NCI-H187 (cell line): Measurements from ENCODE around the gene FAM234A.

Experiments used
- DNase-seq, 2 experiments: peaks; one replicate each; lab custom pipeline; 2025; lab: John Stamatoyannopoulos, UW

FAM234A gene

DNA sequence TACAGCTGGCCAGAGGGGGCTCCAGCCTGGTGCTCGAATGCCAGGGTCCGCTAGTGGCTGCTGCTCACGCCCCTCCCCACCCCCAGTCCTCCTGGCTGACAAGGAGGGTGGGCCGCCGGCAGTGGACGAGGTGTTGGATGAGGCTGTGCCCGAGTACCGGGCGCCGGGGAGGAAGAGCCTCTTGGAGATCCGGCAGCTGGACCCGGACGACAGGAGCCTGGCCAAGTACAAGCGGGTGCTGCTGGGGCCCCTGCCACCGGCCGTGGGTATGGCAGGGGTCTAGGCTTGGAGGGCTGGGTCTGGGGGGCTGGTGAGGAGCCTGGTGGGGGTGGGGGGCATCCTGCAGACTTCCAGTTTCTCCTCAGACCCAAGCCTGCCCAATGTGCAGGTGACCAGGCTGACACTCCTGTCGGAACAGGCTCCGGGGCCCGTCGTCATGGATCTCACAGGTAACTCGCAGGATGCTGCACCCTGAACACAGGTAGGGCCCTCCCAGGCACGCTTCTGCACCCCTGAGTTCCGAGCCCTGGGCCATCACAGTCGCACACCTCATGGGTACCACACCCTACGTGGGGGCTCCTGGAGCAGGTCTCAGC lies 47.1 kb downstream of the FAM234A start:
- no peak for DNase-seq

DNA sequence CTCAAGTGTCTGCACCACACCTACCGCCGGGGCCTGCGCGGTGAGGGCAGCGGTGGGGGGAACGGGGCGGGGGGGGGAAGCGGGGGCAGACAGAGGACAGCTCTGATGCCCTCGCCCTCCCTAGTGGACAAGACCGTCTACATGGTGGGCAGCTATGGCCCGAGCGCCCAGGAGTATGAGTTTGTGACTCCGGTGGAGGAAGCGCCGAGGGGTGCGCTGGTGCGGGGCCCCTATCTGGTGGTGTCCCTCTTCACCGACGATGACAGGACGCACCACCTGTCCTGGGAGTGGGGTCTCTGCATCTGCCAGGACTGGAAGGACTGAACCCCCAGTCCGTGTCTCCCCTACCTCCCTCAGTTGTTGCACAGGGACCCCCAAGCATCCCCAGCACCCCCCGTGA lies 47.9 kb downstream of the FAM234A start:
- no peak for DNase-seq

DNA sequence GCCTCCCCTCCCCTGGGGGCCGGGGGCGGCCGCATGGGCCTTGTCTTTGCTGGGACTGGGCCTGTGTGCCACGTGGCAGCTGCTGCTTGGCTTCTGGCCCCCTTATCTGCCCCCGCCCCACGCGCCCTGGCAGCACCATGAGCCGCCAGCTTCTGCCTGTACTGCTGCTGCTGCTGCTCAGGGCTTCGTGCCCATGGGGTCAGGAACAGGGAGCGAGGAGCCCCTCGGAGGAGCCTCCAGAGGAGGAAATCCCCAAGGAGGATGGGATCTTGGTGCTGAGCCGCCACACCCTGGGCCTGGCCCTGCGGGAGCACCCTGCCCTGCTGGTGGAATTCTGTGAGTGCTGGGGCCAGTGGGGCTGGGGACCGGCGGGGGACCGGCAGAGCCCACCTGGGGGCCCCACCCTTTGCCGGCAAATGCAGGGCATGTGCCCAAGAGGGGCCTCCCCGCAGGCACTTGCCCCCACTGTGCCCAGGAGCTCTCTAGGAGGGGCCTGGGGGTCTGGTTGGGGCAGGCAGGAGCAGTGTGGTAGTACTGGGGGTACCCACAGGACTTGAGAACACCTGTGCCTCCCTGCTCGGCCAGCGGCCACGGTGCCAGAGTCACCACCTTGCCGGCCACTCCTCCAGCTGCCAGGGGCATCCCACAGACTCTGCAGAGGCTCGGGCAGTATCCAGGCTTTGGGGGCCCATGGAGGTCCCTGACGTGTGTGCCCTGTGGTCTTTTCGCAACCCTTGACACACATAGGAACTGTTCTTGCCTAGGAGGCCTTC lies 48.6 kb downstream of the FAM234A start, which contains the start of gene PDIA2:
Gene PDIA2, plus strand, starts transcription at position 132 of the 773 bp plus-strand sequence. Its CDS starts 6 bp downstream, at position 138.
- no peak for DNase-seq

DNA sequence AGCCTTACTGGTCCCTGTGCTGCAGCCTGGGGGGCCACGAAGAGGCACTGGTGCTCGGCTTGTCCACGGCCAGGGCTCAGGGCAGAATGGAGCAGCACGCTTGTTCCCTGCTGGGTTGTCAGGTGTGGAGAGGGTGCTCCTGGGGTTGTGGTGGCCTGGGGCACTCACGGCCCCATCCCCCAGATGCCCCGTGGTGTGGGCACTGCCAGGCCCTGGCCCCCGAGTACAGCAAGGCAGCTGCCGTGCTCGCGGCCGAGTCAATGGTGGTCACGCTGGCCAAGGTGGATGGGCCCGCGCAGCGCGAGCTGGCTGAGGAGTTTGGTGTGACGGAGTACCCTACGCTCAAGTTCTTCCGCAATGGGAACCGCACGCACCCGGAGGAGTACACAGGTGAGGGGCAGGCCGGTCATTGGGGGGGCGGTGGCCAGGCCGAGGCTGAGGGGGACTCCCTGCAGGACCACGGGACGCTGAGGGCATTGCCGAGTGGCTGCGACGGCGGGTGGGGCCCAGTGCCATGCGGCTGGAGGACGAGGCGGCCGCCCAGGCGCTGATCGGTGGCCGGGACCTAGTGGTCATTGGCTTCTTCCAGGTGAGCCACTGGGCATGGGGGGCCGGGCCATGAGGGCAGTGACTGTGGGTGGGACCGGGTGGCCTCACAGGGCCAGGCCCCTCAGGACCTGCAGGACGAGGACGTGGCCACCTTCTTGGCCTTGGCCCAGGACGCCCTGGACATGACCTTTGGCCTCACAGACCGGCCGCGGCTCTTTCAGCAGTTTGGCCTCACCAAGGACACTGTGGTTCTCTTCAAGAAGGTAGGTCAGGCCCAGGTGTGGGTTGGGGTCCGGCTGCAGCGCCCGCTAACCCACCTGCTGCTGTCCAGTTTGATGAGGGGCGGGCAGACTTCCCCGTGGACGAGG lies 49.8 kb downstream of the FAM234A start:
- DNase-seq, result no peak

DNA sequence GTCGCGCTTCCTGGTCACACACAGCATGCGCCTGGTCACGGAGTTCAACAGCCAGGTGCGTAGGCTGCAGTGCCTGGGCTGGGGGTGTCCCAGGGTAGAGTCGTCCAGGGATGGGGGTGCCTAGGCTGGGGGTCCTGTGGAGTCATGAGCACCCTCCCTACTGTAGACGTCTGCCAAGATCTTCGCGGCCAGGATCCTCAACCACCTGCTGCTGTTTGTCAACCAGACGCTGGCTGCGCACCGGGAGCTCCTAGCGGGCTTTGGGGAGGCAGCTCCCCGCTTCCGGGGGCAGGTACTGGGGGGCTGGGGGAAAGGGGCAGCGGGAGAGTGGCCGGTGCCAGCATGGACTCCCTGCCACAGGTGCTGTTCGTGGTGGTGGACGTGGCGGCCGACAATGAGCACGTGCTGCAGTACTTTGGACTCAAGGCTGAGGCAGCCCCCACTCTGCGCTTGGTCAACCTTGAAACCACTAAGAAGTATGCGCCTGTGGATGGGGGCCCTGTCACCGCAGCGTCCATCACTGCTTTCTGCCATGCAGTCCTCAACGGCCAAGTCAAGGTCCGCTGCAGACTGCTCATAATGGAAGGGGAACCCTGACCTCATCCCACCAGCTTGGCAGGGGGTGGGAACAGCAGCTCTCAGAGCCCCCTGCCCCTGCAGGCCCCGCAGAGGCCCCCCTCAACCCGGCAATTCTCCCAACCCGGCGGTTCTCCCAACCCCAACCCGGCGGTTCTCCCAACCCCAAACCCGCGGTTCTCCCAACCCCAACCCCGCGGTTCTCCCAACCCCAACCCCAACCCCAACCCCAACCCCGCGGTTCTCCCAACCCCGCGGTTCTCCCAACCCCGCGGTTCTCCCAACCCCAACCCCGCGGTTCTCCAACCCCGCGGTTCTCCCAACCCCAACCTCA lies 50.8 kb downstream of the FAM234A start:
- no peak for DNase-seq

DNA sequence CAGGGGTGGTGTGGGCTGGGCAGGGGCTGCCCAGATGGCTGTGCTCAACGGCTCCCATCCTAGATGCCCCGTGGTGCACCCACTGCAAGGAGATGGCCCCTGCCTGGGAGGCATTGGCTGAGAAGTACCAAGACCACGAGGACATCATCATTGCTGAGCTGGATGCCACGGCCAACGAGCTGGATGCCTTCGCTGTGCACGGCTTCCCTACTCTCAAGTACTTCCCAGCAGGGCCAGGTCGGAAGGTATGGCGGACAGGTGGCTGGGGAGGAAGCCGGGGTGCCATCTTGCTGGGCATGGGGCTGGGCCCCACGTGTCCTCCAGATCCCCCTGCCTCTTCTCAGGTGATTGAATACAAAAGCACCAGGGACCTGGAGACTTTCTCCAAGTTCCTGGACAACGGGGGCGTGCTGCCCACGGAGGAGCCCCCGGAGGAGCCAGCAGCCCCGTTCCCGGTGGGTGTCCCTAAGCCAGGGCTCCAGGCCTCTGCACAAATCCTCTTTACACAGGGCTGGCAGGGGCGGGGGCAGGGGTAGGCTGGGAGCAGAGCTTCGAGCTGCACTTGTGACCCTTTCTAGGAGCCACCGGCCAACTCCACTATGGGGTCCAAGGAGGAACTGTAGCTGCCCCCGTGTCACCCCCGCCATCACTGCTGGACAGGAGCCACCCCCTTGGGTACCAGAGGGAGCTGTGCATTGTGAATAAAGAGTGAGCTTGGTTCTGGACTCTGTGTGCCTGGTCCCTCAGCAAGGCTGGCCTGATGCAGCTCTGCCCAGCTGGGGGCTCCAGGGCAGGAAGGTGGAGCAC lies 52.1 kb downstream of the FAM234A start:
- DNase-seq, result no peak

DNA sequence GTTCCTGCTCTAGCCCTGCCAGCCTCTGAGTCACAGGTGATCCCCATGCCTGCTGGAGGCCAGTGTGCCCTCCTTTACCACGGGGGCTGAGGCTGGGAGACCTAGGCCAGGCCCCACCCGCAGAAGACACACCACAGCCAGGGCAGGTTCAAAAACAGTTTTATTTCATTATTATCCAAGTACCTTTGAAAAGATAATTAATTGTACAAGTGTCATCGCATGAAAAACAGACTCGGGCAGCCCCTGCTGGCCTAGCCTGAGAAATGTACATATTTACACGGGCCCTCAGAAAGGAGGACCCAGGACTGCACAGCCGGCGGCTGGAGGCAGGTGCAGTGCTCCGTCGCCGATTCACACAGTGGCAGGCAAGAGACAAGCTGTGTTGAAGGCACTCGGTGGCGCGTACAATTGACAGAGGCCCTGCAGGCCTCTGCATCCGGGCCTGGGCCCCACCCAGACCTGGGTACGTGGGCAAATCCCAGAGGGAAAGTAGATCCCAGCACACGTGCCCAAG lies 52.7 kb downstream of the FAM234A start:
- DNase-seq, result peak in 1 of 2 experiments; percentile 49

DNA sequence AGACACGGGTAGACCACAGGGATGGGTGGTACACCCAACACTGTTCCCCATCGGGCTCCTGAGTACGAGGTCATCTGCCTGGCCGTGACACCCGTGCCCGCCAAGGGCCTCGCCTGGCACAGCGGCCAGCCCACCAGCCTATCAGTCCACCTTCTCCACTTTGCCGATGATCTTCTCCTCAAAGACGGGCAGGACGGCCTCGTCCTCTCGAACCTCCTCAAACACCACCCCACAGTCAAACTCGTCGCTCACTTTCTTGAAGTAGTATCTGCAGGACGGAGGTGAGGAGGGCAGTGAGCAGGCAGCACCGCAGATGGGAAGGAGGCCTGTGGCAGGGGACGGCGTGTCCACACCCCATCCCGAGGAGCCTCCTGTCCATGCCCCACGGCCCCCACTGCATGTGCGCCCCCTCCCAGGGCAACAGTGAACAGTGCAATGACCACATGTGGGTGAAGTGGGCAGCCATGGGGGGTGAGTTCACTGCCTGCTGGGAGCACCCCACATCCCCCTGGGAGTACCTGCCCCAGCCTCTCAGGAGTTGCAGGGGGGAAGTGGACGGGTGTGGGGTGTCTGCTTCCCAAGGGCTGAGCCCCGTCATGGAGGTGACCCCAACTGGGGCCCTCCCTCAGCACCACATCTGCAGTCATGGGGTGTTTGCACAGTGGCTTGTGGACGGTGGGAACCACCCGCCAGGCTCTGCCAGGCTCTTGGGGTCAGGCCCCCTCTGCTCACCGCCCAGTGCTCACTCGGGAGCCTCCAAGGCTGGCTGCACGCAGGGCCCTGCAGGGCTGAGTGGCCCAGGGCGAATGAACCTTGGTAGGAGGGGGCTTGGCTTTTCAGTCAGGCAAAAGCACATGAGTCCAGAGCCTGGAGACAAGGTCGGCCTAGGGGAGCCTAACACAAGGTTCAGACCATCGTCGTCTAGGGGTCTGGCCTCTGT lies 53.6 kb downstream of the FAM234A start:
- no peak for DNase-seq

DNA sequence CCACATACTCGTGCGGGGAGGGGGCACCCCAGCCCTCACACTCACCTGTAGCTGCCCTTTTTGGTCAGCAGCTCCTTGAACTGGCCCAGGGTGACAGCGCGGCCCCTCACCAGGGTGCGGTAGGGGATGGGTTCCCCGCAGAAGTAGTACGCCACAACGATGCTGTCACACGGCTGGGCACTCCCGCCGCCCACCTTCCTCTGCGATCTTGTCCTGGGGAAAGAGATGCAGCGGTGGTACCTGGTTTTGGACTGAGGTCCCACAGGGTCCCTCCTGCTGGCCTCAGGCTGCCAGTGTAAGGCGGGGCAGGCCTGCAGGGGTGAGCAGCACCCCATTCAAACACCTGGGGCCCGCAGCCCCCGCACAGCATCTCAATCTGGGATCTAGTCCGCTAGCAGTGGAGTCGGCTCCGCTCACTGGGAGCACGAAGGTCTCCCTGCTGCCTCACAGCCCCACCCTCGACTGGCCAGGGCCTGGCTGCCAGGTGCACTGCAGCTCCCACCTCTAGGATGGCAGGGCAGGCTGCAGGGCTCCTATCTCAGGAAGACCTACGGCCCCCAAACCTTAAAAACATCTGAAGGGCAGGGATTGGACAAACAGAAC lies 54.9 kb downstream of the FAM234A start:
- DNase-seq, result no peak

DNA sequence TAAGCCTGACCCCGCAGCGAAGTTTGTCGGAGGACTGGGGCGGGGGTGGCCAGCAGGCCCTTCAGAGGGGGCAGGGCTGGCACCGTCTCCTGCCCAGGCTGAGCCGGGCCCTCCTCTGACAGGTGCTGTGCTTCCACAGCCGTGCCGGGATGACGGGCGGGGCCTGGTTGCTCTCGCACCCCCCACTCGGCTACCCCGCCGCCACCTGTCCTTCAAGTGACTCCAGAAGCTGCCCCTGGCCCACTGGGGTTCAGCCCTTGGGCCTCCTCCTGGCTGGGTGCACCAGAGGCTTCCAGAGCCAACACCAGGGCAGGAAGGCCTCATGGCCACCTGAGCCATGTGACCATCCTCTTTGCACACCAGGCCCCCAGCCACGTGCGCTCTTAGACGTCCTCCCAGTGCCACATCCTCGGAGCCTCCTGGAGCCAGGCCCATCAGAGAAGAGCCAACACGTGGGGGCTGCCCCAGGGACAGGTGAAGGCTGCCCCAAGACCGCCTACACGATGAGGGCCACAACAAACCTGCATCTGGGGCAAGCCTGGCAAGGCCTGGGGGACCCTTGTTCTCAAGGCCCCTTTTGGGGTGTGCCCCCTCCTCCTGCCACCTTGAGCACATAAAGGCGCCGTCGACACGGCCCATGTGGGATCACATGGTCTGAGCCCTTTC lies 55.5 kb downstream of the FAM234A start:
- DNase-seq, result no peak

DNA sequence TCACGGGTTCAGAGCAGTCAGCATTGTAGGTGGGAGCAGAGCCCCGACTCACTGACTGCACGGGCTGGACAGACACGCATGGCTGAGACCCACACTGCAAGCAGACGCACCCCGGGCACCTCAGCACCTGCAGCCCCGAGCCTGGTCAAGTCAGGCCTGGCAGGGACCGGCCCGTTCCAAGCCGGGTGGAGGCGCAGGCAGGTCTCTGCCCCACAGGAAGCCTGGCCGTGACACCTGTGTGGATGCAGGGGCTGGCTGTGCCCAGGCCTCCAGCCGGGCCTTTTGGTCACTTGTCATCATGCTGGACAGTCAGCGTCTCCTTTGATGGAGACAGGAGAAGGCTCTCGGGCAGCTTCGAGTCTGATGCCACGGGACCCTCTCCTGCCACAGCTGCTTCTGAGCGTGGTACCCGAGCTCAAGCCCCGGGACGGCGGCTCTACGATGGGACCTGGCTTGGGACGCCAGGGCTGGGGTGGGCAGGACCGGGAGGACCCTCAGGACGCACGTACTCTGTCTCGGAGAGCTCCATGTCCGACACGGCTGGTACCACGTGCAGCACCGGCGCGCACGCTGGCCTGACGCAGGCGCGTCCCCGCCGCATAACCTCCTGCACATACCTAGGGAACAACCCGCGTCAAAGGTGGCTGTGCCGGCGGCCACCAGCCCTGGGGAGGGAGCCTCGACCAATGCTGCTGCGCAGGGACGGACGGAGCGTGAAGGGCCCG lies 56.2 kb downstream of the FAM234A start:
- DNase-seq, result no peak

DNA sequence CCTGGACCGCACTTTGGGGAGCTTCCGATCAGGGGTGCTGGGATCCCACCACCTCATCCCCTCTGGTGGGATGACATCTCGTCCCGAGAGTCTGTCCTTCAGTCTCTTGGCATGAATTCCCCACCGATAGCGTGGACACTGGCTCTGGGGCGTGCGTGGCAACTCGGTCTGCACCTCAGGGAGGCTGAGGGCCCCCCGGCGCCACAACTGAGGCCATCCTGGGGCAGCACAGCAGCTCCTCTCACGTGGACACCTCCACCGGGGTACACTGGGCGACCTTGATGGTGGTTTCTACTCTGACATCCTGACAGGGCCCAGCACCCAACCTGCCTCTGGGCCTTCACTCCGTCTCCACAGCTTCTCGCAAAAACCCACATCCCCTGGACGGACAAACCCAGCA lies 56.9 kb downstream of the FAM234A start:
- no peak for DNase-seq

DNA sequence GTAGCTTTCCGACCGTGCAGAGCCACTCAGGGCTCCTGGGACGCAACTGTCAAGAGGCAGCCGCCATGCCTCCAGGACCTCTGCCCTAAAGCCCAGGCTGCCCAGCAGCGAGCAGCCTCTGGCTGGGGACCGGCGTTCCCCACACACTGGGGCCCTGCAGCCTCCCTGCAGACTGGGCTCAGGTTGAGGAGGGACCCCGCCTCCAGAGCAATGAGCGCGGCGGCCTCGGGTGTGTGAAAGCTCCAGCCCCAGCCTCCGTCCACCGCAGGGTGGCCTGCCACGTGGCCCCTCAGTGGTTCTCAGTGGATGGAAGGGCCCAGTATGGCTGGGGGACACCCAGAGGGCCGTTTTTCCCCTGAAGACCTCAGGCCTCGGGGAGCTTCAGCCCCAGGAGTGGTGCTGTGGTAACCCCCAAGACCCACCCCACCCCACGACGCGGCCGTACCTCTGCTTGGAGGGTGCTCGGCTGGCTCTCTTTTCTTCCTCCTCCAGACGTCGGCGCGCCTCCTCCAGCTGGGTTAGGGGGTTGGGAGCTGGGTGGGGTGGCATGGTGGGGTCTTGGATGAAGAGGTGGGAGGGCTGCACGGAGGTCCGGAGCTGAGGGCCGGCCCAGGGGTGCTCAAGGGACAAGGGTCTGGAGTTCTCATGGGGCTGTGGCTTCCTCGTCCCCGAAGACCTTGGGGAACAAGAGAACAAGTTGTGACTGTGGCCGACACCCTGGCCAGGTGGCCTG lies 58.6 kb downstream of the FAM234A start:
- DNase-seq, result no peak

DNA sequence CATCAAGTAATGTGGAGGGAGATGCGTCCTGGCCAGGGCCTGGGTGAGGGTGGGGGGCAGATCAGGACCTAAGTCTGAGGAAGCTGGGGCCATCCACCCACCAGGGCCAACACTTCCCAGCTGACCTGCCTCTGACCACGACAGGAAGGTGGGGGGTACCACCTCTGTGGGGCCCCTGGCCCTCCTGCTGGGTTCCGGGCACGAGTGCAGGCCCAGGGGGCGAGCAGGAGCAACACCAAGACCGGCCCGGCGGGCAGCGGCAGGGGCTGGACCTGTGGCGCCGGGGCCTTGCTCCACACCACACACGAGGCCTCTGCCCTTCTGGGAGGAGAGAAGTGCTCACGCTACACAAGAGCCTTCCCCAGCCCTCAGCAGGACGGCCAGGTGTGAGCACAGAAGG lies 61.7 kb downstream of the FAM234A start:
- DNase-seq, result no peak

DNA sequence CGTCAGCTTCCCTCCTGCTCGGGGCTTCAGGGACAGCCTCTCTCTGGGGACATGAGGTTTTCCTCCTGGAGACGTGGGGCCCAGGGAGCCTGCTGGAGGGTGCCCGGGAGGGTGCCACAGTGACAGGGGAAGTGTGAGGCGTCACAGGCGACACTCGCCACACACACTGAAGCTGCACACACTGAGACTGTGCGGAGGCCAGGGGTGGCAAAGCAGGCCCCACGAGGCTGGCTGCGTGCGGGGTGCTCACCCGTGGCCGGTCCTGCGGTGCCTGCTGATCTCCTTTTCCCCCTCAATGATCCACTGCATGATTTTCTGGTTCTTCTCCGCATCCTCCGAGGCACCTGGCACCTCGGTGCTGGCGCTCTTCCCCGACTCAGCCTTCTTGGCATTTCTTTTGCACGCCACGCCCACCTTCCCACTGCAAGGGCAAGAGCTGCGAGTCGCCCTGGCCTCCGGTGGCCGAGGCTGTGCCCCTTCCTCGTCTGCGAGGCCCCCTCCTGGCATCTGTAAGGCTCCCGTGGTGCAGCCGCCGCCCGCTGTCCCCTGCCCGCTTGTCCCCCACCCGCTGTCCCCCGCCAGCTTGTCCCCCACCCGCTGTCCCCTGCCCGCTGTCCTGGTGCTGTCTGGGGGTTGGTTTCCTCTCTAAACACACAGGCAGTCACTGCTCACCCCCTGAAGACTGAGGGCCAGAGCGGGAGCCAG lies 62.3 kb downstream of the FAM234A start:
- DNase-seq, result no peak

DNA sequence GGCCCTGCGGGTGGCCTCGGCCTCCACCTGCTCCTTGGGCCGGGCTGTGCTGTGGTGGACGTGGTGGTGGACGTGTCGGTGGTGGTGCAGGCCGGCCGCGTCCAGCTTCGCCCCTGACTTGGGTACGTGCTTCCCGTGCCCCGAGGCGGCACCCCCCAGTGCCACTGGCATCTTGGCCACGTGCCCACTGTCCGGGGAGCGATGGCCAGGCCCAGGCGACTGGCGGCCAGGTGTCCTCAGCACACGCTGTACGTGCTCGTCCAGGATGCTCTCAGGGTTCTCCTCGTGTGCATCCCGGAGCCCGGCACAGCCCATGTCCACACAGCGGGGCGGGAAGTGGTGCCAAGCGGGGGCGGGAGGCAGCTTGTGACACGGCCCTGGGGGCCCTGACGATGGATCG lies 63.2 kb downstream of the FAM234A start:
- no peak for DNase-seq
